HG03175 (cell line): Measurements from ENCODE around the gene NUBP2.
"Not testable (repeated sequence)": the region's sequence is repeated elsewhere in the genome, so short reads cannot be mapped to it uniquely, and the experiment has no call there.

Experiments used
- ATAC-seq: cut with Tn5 transposase; IDR thresholded peaks from one replicate; pipeline ENCODE4 v1.9.1; 2021; ENCODE audit warnings: mild to moderate bottlenecking, moderate library complexity; ENCODE audit not compliant: unreplicated experiment

The NUBP2 gene

DNA sequence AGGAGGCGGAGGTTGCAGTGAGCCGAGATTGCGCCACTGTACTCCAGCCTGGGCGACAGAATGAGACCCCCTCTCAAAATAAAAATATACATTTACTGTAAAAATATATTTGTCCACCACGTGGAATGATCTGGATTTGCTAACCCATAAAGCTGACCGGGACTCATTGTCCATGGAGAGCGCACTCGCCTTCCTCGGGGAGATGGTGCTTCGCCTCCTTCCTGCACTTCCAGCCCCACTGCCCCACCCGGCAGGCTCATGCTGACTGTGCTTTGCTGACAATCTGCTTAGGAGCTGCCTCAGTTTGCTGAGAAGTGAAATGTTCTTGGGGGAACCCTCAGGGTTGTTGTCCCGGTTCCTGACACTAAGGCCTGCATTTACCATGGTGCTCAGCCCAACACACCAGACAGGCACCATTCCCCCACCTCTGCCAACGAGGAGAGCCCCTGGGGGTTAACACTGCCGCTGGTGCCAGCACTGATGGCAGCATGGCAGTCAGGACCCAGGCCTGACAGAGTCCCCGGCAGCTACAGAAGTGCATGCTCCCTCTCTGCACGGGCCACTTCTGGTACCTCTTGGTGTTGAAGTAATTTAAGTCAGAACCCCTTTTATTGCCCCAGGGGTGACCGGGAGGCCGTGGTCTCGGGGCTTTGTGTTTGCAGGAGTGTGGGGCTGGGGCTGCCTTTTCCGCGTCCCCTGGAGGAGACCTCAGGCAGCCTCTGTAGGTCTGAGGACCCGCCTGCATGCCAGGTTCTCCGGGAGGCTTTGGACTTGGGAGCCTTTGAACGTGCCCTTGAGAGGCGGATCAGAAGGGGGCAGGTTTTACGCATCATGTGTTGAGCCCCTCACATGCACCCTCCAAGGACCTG, 2.5 kb downstream of the NUBP2 start:
- ATAC-seq, result no peak

DNA sequence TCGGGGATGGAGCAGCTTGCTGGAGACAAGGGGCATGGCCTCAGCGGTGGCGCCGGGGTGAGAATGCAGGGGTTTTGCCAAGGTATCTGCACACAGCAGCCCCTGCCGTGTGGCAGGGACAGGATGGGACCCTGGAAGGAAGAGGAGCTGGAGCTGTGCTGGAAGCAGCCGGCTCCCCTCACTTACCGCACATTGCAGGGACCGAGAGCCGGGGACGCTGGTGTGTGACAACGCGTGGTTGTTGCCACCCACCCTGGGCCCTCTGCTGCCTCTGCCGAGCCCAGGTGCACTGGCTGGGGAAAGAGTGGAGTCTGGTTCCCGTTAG, 3.0 kb downstream of the NUBP2 start:
- ATAC-seq, result no peak

GRCh38 chr16:1786242-1787055, 3.7 kb downstream of the NUBP2 start:
- no peak for ATAC-seq

DNA sequence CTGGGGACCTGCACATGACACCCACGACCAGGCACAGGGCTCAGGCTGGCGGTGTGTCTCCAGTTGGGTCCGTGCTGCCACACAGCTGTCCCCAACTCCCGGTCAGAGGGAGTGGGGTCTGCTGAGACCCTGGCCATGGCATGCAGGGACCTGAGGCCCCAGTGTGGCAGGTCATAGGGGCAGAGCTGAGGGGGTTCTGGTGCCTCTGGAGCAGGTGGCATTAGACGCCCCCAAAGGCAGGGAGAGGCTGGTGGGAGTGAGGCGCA, 4.2 kb downstream of the NUBP2 start:
- no peak for ATAC-seq

DNA sequence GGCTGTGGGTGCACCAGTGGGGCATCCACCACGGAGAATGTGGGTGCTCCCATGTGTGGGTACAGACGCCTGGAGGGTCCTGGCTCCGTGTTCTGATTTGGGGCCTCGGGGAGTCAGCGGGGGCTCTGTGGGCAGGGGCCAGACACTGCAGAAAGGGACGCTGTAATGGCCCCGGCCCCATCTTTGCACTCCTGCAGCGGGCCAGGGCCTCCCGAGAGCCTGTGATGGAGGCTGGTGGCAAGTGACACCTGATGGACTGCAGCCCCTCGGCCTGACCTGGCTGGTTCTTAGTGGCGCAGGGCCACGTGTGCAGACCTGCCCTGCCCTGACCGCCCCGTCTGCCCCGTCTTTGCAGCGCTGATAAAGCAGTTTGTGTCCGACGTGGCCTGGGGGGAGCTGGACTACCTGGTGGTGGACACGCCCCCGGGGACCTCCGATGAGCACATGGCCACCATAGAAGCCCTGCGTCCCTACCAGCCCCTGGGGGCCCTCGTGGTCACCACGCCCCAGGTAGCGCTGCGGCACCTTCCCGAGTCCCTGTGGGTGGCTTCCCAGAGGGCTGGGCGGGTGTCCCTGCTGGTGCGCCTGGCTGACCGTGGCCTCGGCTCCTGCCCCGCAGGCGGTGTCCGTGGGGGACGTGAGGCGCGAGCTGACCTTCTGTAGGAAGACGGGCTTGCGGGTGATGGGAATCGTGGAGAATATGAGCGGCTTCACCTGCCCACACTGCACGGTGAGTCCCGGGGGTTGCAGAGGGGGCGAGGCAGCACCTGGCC, 4.7 kb downstream of the NUBP2 start:
- no peak for ATAC-seq

DNA sequence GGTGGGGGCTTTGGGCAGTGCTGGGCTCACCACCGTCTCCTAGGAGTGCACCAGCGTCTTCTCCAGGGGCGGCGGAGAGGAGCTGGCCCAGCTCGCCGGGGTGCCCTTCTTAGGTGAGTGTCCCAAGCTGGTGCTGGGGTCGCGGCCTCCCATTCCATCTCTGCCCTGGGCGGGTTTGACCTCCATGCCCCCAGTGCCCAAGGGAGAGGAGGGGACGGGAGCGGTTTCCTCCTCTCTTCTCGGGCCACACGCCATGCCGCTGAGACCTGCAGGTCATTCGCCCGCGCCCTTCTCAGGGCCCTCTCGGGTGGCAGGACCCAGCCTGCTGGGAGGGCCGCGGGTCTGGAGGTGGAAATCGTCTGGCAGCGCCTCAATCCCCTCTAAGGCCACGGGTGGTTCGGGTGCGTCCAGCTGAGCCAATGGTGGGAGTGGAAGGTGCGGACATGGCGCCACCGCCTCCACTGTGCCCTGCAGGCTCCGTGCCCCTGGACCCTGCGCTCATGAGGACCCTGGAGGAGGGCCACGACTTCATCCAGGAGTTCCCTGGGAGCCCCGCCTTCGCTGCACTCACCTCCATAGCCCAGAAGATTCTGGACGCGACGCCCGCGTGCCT, 5.4 kb downstream of the NUBP2 start:
- ATAC-seq, result no peak

DNA sequence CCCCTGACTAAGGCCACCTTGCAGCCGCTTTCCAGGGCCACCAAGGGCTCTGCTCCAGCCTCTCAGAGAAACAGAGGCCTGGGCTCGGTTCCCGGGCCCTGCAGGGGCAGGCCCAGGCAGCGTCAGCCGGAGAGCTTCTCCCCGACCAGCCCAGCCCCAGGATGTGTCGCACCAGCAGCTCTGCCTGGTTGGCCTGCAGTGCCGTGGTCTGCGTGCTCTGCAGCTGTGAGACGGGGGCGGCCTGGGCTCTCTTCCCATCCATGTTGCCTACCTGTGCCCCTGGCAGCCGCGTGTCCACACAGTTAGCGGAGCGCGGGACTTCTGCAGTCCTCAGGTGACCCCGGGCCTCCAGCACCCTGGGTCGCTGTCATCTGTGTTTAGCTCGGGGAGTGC, 5.9 kb downstream of the NUBP2 start:
- ATAC-seq, result no peak

- no peak for ATAC-seq
Observed at GRCh38 chr16:1789643-1790045, 6.9 kb downstream of the NUBP2 start.

- no peak for ATAC-seq
Observed at GRCh38 chr16:1790261-1790610, 7.5 kb downstream of the NUBP2 start.

DNA sequence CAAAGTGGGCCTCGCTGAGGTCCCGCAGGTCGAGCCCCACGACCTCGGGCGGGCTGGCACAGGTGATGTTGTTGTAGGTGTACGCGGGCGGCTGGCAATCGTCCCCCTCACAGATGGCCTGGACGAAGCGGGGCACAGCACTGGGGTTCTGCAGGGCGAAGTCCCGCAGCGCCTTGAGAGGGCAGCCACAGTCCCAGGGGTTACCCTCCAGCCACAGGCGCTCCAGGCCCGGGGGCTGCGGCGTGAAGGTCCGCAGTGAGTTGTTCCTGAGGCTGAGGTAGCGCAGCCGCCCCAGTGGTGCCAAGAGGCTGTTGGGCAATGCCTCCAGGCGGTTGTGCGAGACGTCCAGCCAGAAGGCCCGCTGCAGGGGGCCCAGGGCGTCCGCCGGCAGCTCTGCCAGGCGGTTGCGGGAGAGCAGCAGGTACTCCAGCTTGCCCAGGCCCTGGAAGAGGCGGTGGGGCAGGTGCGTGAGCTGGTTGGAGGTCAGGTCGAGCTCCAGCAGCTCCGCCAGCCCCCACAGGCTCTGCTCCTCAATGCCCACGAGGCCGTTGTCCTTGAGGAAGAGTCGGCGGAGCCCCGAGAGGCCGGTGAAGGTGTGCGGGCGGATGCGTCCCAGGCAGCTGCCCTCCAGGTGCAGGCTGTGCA, 8.0 kb downstream of the NUBP2 start:
- ATAC-seq, result no peak

- no peak for ATAC-seq
Observed at GRCh38 chr16:1791256-1791942, 8.6 kb downstream of the NUBP2 start.

DNA sequence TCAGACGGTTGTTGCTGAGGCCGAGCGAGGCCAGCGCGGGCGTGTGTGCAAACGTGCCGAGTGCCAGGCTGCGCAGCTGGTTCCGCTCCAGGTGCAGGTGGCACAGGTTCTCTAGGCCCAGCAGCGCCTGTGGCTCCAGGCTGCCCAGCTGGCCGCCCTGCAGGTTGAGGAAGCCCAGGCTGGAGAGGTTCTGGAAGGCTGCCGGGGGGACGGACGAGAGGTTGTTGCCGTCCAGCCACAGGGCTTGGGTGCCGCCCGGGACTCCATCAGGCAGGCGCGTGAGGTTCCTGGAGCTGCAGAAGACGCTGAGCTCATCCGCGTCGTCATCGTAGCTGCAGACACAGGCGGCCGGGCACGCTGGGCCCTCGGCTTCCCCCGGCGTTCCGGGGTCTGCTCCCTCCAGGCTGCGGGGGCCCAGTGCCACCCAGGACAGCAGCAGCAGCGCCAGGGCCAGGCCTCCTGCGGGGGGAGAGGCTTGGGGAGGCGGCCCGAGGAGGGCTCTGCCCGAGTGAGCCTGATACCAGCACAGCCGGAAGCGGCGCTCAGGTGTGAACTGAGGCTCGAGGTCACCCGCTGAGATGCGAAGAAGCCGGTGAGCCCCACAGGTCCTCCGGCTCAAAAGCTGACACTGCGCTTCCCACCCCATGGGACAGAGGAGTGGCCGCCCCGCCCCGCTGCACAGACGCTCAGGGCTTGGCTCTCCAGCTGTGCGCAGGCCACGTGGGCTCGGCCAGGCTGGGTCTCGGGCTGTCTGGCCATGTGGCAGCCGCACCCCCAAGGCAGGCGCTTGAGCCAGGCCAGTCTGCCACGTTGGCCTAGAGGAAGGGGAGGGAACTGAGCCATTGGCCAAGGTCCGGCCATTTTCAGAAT, 9.4 kb downstream of the NUBP2 start:
- ATAC-seq, result no peak

DNA sequence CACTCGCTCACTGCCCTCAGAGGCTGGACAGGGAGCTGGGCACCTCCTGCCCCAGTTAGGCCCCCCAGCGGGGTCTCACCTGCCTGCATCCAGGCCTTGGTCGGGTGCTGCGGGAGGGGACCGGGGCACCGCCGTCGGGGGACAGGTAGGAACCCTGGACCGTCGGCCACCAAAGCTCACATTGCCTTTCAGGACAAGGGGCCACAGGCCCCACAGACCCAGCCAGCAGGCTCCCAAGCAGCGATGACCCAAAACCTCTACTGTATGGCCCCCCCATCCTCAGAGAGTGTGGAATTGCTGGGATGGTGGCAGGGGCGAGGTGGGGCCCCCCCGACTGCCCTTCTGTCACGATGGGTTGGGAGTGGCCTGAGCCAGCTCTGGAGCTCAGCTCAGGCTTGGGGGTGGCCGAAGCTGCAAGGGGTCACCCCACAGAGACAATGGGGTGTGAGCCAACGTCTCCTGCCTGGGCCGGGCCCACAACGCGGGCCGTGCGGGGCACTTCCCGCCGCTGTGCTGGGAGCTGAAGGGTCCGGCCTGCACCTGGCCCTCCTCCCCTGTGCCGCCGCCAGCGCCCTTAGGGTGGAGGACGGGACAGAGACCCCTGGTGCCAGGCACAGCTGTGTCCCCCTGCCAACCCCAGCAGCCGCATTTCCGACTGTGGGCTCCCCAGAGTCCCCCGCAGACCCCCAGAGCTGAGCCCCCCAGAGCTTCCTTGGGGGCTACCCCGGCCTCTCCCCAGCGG, 10.2 kb downstream of the NUBP2 start:
- no peak for ATAC-seq

GRCh38 chr16:1793578-1794220, 10.9 kb downstream of the NUBP2 start, which contains the start of gene IGFALS:
Gene IGFALS, minus strand, starts transcription at chr16:1793705. Its CDS starts 53 bp downstream, at chr16:1793652.
- no peak for ATAC-seq

DNA sequence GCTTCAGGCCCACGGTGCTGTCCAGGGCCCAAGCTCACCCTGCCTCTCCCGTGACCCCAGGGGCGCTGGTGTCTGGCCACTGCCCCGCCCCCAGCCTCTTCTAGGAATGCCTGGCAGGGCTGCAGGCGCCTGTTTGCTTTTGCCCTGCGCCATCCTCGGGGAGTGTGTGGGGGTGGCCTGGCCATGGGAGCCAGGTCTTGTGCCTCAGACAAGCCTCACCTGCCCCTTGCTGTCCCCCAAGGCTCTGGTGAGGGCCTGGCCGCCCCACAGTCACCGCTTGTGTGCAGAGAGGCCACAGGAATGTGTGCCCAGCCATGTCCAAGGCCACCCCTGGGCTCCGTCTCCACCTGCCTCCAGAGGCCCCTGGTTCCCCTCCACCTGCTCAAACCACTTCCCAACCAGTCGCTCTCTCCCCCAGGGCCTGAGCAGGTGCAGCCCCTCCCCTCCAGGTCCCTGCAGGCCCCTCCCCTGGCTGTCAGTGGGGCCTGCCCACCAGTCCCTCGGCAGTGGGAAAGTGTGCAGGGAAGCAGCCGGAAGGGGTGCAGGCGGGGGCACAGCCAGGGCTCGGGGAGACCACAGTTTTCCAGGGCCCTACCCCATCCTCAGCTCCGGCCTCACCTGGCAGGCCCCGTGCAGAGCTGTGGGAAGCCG, 11.6 kb downstream of the NUBP2 start:
- ATAC-seq, result no peak

DNA sequence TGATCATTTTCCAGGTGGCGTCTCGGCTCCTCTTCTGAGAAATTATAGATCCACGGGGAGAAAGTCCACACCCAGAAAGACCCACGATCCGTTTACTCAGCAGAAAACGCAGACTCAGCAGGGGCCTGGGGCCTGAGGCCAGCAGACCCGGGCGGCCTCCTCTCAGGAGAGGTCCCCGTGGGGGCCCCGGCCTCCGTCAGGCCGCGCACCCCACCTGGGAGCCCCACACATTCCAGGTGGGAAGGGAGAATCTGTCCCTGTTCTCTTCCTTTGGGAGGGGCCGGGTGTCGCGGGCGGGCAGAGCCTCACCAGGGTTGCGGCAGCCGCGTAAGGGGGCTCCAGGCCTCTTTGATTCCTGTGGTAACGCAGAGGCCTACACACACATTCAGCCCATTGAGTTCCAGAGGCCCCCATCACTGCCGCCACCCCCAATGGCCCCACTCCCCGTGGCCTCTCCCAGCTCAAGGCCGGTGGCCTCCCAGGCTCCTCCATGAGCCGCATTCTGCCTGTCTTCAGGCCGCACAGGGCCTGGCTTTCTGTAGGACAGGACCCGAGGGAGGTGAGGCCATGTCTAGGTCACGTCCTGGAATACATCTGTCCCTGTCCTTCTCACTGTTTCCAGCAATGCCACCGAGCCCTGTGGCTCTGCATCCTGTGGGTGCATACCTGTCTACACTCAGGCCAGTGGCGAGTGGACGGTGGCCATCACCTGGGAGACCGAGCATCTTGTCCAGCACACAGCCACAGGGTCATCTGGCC, 12.3 kb downstream of the NUBP2 start:
- no peak for ATAC-seq

GRCh38 chr16:1799263-1799662, 16.5 kb downstream of the NUBP2 start:
- ATAC-seq, result not testable (repeated sequence)
